ENCODE data around the gene RGMB.
A peak's percentile ranks its signal among the peaks of the same experiment; 100 is the strongest.

The RGMB gene

GRCh38 chr5:98786191-98786853 lies 12.9 kb downstream of the RGMB start:
- DNase-seq, result no peak

DNA sequence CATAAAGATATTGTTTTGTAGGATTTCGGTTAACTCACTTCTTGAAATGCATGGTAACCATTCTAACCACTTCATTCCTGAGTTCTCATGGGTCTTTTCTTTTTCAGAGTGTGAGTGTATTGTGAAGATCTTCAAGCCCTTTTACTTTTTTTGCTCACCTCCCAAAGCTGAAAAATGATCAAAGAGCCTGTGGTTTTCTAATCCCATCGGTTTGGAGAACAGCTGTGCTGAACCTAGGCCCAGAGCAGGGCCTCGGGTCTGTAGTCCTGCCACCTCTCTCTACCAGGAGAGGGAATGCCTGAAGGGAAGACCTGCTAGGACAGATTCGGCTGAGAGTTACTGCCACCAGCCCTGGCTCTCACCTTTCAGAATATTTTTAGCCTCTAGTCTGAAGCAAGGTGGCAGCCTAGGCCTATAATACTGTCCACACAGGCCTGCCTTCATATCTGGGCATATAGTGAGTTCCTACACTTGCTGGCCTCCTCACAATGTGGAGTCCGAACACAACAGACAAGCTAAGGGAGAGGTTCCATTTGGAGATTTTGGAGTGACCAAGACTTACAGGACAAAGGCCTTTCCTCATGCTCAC lies 13.8 kb downstream of the RGMB start:
- no peak for DNase-seq

GRCh38 chr5:98789029-98789428 lies 15.6 kb downstream of the RGMB start:
- no peak for DNase-seq

DNA sequence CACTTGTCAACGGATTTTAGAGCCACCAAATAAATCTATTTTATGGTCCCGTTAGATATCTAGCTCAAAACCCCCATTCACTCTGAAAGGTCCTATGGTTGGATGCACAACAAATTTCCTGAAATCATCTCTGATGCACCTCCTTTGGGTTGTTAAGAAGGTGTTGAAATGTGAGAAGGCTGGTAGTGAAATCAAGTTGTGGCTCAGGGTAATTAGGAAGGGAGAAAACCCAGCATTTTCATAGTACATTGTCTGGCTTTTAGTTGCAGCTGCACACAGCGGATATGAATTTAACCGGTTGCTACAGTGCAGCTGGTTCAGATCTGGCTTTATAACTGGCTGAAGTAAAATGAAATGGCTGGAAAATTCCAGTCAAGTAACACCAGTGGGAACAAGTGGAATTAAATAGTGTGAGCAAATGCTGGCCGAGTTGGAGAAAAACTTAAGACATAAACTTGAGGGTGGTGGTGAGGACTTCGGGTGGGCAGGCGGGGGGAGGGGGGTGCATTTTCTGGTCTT lies 17.6 kb downstream of the RGMB start:
- DNase-seq, result no peak

DNA sequence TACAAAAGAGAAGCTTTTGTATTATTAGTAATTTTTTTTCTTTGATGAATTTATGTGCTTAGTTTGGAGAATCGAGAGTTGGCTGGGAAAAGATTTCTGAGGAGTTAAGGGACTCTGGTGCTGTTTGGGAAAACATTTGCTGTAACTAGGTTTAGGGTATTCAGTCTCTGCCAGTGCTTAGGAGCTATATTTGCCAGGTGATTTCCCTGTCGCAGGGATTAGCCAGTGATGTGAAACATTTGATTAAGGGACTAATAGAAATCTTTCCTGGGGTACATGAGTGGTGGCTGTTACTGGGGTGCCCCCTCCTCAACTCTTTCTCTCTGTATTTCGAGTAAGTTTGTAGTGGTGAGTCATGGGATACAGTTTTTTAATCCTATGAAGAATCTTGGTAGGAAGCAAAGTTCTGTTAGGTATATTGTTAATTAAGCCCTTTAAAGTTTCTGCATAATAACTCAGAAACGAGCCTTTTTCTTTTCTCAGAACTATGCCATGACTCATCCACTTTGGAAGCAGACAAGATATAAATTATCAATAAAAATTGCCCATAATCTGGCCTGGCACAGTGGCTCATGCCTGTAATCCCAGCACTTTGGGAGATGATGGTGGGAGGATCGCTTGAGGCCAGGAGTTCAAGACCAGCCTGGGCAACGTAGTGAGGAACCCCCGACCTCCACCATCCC lies 18.6 kb downstream of the RGMB start:
- no peak for DNase-seq

DNA sequence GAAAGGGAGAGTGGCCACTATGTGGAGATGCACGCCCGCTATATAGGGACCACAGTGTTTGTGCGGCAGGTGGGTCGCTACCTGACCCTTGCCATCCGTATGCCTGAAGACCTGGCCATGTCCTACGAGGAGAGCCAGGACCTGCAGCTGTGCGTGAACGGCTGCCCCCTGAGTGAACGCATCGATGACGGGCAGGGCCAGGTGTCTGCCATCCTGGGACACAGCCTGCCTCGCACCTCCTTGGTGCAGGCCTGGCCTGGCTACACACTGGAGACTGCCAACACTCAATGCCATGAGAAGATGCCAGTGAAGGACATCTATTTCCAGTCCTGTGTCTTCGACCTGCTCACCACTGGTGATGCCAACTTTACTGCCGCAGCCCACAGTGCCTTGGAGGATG lies 19.8 kb downstream of the RGMB start:
- no peak for DNase-seq

DNA sequence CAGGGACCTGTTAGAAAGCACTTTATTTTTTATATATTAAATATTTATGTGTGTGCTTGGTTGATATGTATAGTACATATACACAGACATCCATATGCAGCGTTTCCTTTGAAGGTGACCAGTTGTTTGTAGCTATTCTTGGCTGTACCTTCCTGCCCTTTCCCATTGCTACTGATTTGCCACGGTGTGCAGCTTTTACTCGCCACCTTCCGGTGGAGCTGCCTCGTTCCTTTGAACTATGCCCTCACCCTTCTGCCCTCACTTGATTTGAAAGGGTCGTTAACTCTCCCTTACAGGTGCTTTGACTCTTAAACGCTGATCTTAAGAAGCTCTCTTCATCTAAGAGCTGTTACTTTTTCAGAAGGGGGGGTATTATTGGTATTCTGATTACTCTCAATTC lies 20.5 kb downstream of the RGMB start:
- DNase-seq, result no peak

DNA sequence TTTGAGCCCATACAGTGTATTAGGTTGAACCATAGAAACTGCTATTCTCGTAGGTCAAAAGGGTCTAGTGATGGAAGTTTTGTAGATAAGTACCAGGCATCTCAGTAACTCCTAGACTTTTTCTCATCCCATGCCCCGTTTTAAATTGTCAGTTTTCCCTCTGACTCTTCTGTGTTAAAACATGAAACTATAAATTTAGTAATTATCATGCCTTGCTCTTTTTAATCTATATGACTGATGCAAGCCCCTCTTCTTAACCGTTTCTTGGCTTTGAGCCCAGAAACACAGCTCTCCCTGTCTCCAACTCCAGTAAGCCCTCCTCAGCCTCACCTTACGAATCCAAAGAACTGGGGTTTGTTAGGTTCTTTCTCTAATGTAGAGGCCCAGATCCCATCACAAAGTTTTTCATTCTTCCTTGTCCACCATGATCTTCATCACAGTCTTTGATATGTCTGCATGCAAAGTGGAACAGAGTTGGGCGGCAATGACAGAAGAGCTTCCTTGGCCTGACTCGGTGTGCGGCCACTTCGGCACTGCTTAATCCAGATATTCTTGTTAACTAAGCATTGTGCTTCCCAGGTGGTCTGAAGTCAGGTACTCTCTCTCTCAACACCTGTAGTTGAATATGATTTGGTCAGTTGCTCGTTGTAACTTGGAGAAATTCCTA lies 21.1 kb downstream of the RGMB start:
- DNase-seq, result no peak

GRCh38 chr5:98795243-98795642 lies 21.8 kb downstream of the RGMB start:
- DNase-seq, result no peak

DNA sequence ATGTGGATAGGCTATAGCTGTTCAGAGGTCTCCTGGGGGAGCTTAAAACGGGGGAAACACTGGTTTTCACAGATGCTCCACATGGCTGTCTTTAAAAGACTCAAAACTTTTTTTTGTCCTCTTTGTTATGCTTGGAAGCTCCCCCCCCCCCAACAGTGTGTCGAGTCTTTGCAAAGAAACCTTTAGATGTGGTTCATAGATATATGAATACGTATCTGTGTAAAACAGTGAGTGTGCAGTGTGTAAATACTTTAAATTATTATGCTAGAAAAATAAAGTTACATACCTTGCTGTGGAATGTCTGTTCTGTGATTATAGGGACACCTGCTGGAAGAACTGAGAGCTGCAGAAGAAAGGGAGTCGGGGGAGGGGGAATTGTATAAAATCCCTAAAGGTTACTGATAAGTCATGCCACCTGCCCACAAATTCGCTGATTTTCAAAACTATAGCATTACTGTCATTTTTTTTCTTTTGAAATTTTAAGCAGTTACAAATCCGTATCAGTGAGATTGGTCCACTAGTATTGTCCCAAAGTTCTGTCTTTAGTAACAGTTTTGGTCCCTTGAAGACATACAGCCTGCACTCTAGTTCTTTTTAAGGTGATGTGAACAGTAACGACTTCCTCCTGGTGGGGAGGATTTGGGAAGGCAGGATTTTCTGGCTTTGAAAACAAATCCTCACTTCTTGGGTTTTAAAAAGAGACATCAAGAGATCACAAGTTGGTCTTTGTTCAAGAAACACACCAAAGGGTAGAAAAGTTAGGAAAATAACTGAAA lies 22.9 kb downstream of the RGMB start:
- DNase-seq, result peak; percentile 12

DNA sequence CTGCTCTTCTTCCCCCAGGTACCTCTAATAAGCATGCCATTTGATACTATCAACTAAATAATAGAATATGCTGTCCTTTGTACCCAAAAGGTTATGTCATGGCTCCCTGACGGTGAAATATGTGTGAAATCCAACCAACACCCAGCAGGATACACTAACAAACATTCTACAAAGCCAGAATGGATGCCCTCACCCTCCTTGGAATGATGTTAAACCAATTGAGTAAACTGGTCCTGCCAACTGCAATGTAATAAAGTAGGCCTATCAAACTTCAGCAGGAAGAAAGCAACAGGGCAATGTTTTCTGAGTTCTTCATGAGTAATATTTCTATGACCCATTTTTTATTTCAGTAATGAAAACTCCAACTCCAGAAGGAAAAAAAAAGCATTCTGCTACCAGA lies 24.9 kb downstream of the RGMB start:
- DNase-seq, result no peak

DNA sequence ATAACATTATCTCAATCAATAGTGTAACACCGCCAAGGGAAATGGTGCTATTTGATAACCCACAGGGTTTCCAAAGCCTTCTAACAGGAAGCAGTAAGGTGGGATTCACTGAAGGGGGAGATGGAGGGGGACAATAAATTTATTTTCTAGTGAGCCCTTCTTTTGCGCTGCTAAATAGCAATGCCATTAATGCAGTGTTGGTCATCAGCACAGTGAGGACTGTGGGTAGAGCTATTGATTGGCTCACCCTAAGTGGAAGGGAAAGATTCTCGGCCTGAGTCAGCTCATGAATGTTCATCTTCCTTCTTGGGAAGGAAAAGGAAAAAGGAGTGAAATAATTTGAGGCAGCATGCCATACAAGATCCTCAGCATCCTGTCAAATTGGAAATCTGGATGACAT lies 25.4 kb downstream of the RGMB start:
- no peak for DNase-seq

DNA sequence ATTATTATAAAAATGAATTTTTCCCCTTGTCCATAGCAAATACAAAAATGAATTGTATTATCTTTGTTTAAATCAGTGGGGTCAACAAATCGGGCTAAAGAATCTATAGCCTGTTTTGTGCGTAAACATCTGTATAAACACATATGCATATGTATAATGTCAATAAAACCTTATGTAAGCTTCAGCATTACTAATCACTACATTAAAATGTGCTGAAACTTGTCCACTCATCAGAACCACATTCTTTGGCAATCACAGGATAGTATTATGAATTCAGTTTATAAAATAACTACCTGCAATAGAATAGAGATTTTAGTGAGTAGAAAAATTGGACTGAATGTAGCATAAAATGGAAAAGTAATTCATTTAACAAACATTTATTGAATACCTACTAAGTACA lies 30.6 kb downstream of the RGMB start:
- no peak for DNase-seq

DNA sequence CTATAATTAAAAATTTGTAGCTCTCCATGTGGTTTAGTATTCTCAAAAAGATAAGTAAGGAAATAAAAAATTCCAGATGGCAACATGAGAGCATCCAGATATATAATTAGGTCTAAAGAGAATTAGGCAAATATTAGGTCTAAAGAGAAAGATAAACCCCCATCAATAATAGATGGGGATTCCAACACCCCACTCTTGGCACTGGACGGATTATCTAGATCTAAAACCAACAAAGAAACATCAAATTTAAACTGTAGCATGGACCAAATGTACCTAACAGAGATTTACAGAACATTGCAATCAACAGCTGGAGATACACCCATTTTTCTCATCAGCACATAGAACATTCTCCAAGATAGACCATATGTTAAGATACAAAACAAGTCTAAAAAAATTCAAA lies 31.6 kb downstream of the RGMB start:
- DNase-seq, result no peak

- DNase-seq, result no peak
These were observed 34.3 kb downstream of the RGMB start for GRCh38 chr5:98807806-98808205.

- DNase-seq, result no peak
These were observed 36.7 kb downstream of the RGMB start for GRCh38 chr5:98810206-98810605.

GRCh38 chr5:98813755-98814154 lies 40.3 kb downstream of the RGMB start:
- no peak for DNase-seq

GRCh38 chr5:98816582-98817222 lies 43.2 kb downstream of the RGMB start:
- DNase-seq, result no peak

DNA sequence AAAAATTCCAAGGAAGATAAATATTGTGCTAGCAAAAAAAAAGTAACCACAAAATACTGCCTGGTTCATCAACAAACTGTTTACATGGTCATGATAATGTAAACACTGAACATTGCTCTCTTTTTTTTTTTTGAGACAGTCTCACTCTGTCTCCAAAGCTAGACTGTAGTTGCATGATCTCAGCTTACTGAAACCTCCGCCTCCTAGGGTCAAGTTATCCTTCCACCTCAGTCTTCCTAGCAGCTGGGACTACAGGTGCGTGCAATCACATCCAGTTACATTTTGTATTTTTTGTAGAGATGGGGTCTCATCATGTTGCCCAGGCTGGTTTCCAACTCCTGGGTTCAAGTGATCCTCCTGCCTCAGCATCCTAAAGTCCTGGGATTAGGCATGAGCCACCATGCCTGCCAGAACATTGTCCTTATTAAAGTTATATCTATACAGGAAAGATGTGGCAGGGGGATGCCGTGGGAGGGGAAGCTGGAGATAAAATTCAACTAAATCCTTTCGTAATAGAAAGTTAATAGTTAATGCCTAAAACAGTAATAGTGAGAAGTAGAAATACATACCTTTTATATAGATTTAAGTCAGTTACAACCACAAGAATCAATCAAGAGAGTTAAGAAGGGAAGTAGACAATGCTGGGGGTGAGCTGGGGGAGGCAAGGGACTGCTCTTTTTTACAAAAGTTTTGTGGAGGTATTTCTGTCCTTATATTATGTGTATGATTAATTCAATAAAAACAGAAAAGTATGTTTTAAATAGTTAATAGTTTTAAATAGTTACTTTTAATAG lies 52.3 kb downstream of the RGMB start:
- DNase-seq, result no peak

GRCh38 chr5:98827161-98827560 lies 53.7 kb downstream of the RGMB start:
- no peak for DNase-seq

DNA sequence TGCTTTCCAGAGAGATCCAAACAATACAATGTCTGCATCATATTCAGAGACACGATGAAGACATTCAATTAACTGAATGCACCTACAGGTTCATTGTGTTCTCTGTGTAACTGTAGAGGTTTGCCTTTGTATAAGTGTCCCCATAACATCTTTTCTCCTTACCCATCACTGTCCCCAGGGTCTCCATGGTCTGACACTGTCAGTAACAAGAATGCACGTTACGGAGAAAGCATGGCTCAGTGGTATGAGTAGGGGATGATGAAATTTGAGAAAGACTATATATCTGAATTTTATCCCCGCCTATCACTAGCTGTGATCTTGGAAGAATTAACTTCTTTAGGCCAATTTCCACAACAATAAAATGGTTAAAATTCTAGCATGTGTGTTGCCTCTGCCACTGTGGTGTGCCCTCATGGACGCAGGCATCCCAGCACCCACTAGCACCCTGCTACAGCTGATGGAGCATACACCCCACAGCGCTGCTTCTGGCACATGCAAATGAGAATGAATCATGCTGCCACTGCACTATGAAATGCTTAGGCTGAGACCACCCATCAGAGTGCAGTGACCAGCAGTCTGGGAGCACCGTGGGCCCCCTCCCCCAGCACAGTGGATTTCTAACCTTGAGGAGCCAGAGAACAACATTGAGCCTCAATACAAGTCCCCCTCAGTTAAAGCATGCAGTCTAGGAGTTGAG lies 54.3 kb downstream of the RGMB start:
- DNase-seq, result no peak

All from stimulated activated naive CD4-positive, alpha-beta T cell treated with Interleukin-2 at 50 U/mL for 16 hours (primary cell).